Uterus (tissue), 2 donors: ENCODE data around the gene MRPL33.

ENCODE experiments used
- POLR2A ChIP-seq, 2 donors: fragments of 450-650 bp; IDR thresholded peaks; one replicate each; pipeline ENCODE4 v1.6.1; 2016; ENCODE audit warnings: antibody characterized with exemption in 2 of 2, mild to moderate bottlenecking in 1 of 2, moderate library complexity in 1 of 2
- TF ChIP-seq, protein P1 (sequence below), 4 experiments: fragments of 200-600 bp in 2 of 4; fragments of 450-650 bp in 2 of 4; sonication (generic) in 2 of 4; IDR thresholded peaks; one replicate each; pipeline ENCODE4 v1.5.1; 2016 to 2019; ENCODE audit warnings: antibody characterized with exemption in 4 of 4, mild to moderate bottlenecking in 2 of 4, moderate library complexity in 1 of 4

GRCh38 chr2:27751377-27751776, 20.1 kb upstream of the MRPL33 start:
- TF ChIP-seq, protein P1, sequence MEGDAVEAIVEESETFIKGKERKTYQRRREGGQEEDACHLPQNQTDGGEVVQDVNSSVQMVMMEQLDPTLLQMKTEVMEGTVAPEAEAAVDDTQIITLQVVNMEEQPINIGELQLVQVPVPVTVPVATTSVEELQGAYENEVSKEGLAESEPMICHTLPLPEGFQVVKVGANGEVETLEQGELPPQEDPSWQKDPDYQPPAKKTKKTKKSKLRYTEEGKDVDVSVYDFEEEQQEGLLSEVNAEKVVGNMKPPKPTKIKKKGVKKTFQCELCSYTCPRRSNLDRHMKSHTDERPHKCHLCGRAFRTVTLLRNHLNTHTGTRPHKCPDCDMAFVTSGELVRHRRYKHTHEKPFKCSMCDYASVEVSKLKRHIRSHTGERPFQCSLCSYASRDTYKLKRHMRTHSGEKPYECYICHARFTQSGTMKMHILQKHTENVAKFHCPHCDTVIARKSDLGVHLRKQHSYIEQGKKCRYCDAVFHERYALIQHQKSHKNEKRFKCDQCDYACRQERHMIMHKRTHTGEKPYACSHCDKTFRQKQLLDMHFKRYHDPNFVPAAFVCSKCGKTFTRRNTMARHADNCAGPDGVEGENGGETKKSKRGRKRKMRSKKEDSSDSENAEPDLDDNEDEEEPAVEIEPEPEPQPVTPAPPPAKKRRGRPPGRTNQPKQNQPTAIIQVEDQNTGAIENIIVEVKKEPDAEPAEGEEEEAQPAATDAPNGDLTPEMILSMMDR (IDR thresholded peaks at IDR 0.05): no peak
- no peak for TF ChIP-seq POLR2A (IDR thresholded peaks at IDR 0.05)
